Measurements from ENCODE around the gene ATL2.

- TF ChIP-seq TAF1 (IDR thresholded peaks at IDR 0.05; ENCODE audit: low read depth, low read length): no peak
- TF ChIP-seq POLR2A (IDR thresholded peaks at IDR 0.05; ENCODE audit: low read depth, low read length): no peak
Observed at GRCh38 chr2:38317725-38318124, 59.3 kb downstream of the ATL2 start.

Data from GM12891 (cell line).